A549 (cell line): ENCODE results near the gene RILPL1.

ENCODE experiments used
- CEBPB ChIP-seq, 2 experiments: fragments of >200 bp in 1 of 2; sonication (Bioruptor Twin) in 1 of 2; formaldehyde crosslinking in 1 of 2; IDR thresholded peaks; 2 replicates each; pipeline ENCODE4 v1.6.1; 2012 to 2016
- CTCF ChIP-seq: fragments of >200 bp; sonication (Bioruptor Twin); formaldehyde crosslinking; IDR thresholded peaks from 3 replicates; pipeline ENCODE4 v1.5.1; 2016
- FOSL2 ChIP-seq, 2 experiments: fragments of 450-650 bp in 1 of 2; fragments of >200 bp in 1 of 2; sonication (Bioruptor Twin) in 1 of 2; formaldehyde crosslinking; IDR thresholded peaks; 2 replicates each; pipeline versions ENCODE4 v1.5.0 to v1.6.1; 2016 to 2020; ENCODE audit warnings: mild to moderate bottlenecking in 1 of 2, moderate library complexity in 1 of 2
- JUN ChIP-seq, 2 experiments: fragments of >200 bp; sonication (Bioruptor Twin); formaldehyde crosslinking; IDR thresholded peaks; 2 replicates in 1 of 2; 3 replicates in 1 of 2; pipeline ENCODE4 v1.6.1; 2016 to 2017
- MAFK ChIP-seq: fragments of 450-650 bp; IDR thresholded peaks from 2 replicates; pipeline ENCODE4 v1.6.1; 2014; ENCODE audit not compliant: partially characterized antibody
- MYC ChIP-seq: IDR thresholded peaks from 2 replicates; pipeline ENCODE4 v1.6.1; 2012; ENCODE audit warnings: mild to moderate bottlenecking, inconsistent platforms, low read length, improper control_type of control experiment, borderline replicate concordance
- POLR2A ChIP-seq: IDR thresholded peaks from 2 replicates; pipeline ENCODE4 v1.6.1; 2012; ENCODE audit warnings: mild to moderate bottlenecking, low read length
- TF ChIP-seq, protein P1 (sequence below): fragments of 200-600 bp; sonication (generic); IDR thresholded peaks from 2 replicates; pipeline ENCODE4 v1.6.1; 2016; ENCODE audit warnings: antibody characterized with exemption, mild to moderate bottlenecking, moderate library complexity

DNA sequence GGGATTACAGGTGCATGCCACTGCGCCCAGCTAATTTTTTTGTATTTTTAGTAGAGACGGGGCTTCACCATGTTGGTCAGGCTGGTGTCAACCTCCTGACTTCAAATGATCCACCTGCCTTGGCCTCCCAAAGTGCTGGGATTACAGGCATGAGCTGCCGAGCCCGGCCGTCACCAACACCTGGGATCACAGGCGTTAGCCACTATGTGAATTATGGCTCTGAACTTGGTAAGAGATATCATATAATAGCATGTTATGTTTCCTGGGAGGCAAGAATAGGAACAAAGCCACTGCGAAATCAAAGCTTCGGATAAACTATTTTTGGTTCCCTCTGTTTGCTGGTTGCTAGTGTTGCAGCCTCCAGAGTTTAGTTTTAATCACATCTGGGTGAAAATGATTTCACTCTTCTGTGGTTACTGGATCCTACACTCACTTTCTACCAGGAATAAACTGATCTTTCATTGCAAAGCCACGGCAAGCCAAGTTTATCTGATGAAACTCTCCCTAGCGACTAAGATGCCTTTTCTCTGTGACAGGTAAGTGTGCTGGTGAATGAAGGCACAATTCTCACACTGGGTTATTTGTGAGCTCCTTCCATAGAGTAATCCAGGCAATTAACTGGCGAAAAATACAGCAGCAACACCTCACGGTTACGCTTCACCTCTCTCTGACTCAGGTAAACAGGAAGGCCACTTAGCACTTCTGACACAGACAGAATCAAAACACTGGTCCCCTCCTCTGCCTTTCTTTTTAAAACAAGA lies 58.9 kb downstream of the RILPL1 start:
- TF ChIP-seq CEBPB (IDR thresholded peaks at IDR 0.05) (no peak), CTCF (no peak), MAFK (no peak), JUN (IDR thresholded peaks at IDR 0.05) (no peak), FOSL2 (IDR thresholded peaks at IDR 0.05) (no peak), FOSL2 (CRISPR knock-in tag; IDR thresholded peaks at IDR 0.05) (no peak), POLR2A (no peak), MYC (no peak)
- TF ChIP-seq, protein P1, sequence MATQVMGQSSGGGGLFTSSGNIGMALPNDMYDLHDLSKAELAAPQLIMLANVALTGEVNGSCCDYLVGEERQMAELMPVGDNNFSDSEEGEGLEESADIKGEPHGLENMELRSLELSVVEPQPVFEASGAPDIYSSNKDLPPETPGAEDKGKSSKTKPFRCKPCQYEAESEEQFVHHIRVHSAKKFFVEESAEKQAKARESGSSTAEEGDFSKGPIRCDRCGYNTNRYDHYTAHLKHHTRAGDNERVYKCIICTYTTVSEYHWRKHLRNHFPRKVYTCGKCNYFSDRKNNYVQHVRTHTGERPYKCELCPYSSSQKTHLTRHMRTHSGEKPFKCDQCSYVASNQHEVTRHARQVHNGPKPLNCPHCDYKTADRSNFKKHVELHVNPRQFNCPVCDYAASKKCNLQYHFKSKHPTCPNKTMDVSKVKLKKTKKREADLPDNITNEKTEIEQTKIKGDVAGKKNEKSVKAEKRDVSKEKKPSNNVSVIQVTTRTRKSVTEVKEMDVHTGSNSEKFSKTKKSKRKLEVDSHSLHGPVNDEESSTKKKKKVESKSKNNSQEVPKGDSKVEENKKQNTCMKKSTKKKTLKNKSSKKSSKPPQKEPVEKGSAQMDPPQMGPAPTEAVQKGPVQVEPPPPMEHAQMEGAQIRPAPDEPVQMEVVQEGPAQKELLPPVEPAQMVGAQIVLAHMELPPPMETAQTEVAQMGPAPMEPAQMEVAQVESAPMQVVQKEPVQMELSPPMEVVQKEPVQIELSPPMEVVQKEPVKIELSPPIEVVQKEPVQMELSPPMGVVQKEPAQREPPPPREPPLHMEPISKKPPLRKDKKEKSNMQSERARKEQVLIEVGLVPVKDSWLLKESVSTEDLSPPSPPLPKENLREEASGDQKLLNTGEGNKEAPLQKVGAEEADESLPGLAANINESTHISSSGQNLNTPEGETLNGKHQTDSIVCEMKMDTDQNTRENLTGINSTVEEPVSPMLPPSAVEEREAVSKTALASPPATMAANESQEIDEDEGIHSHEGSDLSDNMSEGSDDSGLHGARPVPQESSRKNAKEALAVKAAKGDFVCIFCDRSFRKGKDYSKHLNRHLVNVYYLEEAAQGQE, result no peak
